ENCODE results near the gene GPR25. TPM values are rescaled to one million over a fixed set of nuclear protein-coding genes. Genes with fewer than 3 reads are reported as not detected.

GPR25 gene
- total RNA-seq, 4 donors from 2014 or later = not detected

DNA sequence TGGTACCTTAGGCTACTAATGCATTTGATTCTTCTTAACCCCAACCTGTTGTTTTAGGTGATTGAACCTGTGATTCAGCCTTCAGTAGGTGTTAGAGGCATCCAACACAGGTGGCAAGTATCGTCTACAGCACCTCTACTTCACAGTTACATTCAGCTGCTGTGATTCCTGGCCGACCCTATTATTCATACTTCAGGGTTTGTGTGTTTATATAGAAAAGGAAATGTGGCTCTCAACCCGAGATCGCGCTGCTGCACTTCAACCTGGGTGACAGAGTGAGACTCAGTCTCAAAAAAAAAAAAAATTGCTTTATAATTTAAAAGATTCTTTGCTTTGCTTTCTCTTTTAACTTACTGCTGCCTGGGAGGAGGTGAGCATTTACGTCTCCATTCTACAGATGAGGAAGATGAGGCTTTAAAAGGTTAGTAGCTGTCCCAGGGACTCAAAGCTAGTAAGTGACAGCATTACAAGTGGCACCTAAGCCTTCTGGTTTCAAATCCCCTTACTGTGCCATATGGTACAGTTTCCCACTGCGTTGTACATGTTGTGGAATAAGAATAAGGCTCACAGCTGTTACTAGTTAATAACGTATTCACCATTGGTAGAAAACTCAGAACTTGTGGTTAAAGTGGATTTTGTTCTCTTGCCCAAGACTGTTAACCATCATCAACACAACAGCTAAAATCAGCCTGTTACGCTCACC, 9.9 kb upstream of the GPR25 start:
- TF ChIP-seq CTCF (IDR thresholded peaks at IDR 0.05; ENCODE audit: low read depth) = no peak

- TF ChIP-seq CTCF (IDR thresholded peaks at IDR 0.05; ENCODE audit: low read depth) = no peak
Measured at GRCh38 chr1:200866116-200866515, 6.7 kb upstream of the GPR25 start.

GRCh38 chr1:200866521-200866920, 6.3 kb upstream of the GPR25 start:
- no peak for TF ChIP-seq CTCF (IDR thresholded peaks at IDR 0.05; ENCODE audit: low read depth)

DNA sequence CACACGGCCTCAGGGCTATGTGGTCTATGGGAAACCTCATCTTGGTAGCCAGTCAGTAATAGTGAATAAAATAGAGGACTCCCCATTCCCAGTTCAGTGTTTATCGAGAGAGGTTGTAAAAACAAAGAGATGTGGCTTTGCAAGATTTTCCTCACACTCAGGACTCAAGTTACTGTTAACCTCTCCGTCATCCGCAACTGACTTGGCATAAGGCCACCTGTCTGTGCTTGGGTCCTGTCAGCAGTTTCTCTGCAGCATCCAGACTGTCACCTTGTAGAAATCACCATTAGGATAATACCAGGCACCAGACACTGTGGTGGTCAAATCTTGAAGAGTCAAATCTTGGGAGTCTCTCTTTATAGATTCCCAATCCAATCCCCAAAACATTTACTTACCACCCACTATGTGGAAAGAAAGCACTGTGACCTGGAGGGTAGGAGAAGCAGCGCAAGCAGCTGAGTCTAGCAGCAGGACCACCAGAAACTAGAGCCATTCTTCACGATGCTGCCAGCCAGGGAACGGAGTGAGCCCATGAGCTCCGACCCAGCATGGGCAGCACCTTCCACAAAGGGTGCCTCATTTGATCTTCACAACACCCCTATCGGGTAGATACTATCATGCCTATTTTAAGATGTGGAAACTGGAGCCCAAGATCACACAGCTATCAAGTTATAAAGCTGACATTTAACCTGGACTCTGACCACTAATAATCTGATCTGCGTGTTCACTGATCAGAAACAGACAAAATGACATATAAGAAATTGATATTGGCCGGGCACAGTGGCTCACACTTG, 5.6 kb upstream of the GPR25 start:
- no peak for TF ChIP-seq CTCF (IDR thresholded peaks at IDR 0.05; ENCODE audit: low read depth)

GRCh38 chr1:200869376-200869752, 3.4 kb upstream of the GPR25 start:
- TF ChIP-seq CTCF (IDR thresholded peaks at IDR 0.05; ENCODE audit: low read depth) = no peak

DNA sequence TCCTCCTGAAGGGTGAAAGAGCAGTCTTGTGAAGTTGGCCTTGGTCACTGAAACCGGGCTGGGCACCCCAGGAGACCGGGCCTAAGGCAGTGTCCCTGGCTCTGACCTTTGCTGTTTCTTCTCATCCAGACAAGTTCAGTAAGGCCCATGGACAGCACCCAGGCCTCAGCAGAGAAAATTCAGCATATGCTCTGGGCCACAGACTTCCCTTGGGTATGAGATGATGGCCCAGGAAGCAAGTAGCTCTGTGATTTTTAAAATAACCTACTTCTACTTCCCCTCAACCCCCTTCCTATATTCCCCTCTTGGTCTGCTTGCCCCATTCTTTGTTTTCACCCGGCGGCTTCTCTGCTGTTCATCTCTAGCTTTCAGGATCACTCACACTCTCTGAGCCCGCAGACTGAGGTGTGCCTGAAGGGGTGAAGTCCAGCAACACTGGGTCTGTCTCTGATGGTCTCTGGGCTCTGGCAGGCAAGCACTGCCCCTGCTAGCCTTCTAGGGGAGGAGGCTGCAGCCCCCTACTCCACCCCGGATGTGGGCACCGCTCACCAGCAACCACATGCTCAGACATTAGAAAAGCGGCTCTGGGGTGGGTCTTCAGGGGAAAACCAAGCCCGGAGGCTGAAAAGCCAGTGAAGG, 2.9 kb upstream of the GPR25 start:
- no peak for TF ChIP-seq CTCF (IDR thresholded peaks at IDR 0.05; ENCODE audit: low read depth)

GRCh38 chr1:200873116-200873670, 412 bp downstream of the GPR25 start:
- TF ChIP-seq CTCF (IDR thresholded peaks at IDR 0.05; ENCODE audit: low read depth) = no peak

Measured in subcutaneous adipose tissue (tissue), 4 donors.